Activated T-helper 9 cell treated with anti-CD3 and anti-CD28 coated beads, Interleukin-2, amount 50 U/mL, for 16 hours (primary cell): ENCODE data around the gene BNIP1.
A peak's percentile ranks its signal among the peaks of the same experiment; 100 is the strongest.

ENCODE experiments used
- DNase-seq: peaks from one replicate; pipeline ENCODE4 v3.0.0-alpha.2; 2020; ENCODE audit warnings: low read depth

The BNIP1 gene

DNA sequence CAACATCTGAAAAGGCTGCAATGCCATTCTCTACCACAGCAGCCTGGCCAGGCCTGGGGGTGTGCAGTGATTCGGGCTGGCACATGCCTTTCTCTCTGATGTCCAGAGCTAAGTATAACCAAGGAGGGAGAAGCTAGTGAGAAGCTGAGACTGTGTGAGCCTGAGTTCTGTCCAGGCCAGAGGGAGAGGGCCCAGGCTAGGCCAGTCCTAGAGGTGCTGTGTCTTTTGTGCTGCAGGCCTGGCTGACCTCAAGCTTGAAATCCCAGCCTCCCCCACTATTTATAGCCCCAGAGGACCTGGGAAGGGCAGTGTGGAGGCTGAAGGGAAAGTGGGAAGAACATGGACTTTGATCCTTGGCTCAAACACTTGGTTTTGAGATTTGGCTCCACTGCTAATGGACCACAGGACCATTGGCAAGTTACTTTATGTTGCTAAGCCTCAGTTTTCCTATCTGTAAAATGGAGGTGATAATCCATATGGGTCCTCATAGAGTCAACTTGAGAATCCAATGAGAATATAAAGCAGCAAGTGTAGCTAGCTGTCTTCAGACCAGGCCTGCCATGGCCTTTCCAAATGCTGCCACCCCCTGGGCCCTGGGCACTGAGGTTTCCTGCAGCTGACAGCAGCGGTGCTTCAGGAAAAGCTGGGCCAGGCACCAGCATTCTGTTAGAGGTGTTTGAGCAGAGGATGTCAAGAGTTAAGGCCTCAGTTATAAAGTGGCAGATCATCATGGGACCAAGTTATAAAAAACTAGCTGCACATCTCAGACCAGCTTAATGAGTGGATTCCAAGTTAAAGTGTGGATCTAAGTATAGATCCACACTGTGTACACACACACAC lies 21.1 kb downstream of the BNIP1 start:
- DNase-seq, result no peak

DNA sequence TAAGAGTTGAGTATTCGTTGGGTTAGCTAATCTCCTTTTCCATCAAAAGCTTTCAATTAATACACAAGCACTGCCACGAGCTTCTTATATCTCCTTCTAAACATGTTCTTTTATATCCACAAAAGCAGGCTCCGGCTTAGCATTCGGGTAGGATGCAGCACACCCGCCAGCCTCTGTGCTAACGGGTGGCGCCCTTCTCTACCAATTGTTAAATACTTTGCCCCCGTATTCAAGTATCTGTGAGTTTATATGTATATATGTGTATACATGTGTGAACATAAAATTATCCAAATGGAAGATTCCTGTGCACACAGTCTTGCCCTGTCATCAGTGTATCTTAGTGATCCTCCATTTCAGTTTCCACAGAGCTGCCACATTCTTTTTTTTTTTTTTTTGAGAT lies 27.8 kb downstream of the BNIP1 start:
- no peak for DNase-seq

DNA sequence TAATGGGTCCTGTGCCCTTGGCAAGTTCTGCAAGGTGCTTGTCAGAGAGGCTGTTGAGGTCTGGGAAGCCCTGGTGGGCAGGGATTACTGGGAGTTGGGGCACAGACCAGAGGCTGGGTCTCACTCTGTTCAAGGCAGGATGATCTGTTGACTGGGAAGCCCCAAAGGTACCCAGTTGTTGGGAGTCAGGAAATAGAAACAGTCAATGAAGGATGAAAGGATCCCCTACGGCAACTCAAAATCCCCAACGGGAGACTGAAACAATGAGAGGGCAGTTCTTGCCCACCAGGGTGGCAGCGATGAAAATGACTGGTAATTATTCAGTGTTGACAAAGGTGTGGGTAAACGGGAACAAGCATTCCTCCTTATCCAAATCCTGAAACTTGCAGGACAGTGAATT lies 31.2 kb downstream of the BNIP1 start:
- no peak for DNase-seq

DNA sequence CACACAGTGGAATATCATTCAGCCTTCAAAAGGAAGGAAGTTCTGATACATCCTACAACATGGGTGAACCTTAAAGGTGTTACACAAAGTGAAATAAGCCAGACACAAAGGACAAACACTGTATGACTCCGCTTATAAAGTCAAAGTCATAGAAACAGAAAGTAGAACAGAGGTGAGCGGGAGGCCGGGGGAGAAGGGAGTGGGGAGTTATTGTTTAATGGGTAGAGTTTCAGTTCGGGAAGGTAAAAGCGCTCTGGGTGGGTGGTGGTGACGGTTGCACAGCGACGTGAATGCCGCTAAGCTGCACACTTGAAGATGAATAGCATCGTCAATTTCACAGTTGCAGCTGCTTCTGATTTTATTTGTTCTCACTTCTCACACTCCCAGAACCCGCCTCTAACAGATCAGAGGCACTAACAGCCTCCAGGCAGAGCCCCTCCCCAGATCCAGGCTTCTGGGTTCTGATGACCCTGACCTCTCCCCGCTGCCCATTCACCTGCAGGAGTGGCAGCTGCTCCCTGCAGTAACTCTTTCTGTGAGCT lies 34.1 kb downstream of the BNIP1 start:
- DNase-seq, result peak; percentile 12

DNA sequence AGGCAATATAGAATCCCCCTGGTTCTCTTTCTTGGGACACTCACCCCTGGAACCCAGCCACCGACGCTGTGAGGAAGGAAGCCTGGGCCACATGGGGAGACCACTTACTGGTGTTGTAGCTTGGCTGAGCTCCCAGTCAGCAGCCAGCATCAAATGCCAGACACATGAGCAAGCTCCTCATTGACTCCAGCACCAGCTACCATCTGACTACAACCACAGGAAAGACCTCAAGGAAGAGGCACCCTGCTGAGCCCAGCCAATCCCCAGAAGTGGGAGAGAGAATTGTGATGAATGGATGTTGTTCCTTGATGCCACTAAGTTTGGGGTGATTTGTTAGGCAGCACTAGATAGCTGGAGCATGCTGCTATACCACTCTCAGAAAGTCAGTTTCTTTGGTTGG lies 36.0 kb downstream of the BNIP1 start:
- no peak for DNase-seq

DNA sequence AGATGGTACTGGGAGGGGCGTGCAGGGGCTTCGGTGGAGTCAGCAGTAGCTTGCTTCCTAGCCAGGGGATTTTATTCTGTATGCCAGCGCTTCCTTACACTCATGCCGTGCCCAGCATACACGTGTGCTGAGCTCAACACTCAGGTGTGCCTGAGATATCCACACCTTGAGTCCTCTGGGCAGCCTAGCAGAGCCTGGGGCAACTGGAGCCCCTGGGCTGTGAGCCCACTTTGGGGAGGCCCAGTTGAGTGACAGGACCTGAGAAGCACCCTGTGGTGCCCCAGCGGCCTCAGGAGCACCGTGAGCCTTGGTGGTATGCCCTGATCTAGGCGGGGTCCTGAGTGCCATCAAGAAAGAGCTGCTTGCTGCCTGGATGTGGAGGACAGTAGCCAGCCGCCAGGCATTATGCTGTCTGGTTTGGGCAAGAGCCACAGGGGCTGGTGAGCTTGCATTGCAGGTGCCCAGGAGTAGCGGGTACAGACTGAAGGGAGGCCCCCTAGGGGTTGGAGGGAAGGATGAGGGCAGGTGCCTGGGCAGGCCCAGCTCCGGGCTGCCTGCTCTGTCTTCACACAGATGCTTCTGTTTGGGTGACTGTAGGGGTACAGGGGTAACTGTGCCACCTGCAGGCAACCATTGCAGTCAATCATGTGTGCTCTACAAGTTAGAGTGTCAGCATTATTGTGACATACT lies 42.9 kb downstream of the BNIP1 start:
- DNase-seq, result no peak

DNA sequence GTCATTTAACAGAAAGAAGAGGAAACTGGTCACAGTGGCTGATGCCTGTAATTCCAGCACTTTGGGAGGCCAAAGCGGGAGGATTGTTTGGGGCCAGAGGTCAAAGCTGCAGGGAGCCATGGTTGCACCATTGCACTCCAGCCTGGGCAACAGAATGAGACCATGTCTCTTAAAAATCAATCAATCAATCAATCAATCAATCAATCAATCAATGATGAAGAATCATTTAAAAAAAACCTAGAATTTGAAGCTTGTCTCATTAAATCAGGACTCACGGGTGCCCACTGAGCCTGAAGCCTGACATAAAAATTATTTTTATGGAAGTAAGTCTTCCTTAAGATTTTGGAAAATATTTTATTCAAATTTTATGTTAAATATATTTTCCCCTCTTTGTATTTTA lies 43.9 kb downstream of the BNIP1 start:
- DNase-seq, result no peak

DNA sequence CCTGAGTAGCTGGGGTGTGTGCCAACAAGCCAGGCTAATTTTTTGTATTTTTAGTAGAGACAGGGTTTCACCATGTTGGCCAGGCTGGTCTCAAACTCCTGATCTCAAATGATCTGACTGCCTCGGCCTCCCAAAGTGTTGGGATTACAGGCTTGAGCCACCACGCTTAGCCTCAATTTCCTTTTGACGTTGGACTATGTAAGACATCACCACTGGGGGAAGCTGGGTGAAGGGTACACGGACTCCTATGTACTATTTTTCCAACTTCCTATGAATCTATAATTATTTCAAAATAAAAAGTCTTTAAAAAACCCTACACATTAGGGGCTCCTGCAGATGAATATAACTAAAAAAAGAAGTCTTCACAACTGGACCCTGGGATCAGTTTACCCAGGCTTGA lies 46.7 kb downstream of the BNIP1 start:
- no peak for DNase-seq

DNA sequence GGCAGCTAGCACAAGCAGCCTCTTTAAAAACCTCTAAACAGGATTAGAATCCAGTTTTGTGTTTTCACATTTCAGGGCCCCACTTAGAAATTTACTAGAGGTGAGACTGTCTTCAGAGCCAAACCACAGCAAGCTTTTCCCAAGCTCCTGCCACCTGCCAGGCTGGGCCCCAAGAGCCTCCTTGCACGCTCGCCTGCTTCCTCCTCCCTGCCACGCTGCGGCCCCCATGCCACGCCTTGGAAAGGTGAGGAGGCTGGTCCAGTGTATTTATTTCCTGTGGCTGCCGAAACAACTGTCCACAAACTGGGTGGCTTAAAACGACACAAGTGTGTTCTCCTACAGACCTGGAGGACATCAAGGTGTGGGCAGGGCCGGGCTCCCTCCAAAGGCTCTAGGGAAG lies 47.2 kb downstream of the BNIP1 start:
- no peak for DNase-seq

DNA sequence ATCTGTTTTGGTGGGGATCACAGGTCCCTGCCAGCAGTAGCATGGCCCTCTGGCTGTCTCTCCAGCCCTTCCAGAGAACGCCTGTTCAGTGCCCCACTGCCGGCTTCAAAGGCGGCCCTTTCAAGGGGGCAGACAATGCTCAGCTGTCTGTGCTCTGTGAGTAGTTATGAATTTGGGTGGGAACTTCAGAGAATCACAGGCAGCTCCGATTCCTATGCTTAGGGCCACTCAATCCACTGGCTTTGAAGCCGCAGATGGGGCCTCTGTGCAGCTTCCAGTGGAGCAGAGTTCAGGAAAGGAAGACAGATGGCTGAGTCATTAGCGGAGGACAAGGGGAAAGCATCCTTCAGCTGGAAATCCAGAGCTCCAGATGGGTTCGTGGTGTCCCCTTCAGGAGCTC lies 48.2 kb downstream of the BNIP1 start:
- DNase-seq, result no peak

DNA sequence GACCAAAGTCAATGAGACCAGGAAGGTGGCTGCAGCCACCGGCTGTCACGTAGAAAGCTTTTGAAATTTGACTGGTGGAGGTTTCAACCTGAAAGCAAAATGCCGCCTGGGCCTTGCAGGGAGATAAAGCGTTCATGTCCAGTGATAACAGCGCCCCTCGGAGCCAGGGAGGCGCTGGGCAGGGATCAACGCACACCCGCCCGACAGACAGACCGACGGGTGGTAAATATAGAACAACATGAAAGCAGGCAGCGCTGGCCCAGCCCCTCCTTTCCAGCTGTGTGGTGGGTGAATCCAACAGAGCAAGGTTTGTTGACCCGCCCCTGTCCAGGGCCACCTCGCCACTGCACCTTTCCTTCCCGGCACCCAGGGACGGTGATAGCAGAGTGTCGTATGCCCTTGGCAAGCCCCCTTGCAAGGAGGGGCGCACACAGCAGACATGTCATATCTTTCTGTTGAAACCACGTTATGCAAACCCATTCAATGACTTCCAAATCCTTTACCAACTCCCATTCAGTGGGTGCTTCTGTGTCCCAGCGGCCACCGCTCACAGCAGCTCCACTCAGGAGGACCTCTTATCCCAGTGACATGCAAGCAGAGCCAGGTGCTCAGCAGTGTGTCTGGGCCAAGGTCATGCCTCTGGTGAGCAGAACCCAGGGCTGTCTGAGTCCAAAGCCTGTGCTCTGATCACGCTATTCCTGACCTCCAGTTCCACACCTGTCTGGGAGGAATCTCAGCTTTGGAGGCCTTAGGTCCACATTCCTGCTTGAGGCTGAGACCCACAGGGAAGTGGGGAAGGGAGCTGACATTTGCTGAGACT lies 52.0 kb downstream of the BNIP1 start:
- no peak for DNase-seq

DNA sequence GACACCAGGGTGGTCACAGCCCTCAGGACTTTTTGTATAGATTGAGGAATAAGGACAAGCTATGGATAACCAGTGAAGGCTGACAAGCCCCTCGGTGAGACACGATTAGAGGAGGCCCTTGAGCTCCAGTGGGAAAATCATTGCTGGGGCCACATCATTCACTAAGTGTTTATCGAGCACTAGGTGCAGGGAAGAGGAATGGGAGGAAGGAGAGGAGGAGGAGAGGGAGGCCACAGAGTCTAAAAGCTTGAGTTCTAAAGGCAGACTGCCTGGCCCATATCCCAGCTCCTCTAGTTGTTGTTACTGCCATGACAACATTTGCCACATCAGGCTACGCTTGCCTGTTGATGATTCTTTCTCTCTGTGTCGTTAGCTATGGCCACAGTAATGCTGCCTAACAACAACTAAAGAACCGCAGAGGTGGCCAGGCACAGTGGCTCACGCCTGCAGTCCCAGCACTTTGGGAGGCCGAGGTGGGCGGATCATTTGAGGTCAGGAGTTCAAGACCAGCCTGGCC lies 53.1 kb downstream of the BNIP1 start:
- no peak for DNase-seq

DNA sequence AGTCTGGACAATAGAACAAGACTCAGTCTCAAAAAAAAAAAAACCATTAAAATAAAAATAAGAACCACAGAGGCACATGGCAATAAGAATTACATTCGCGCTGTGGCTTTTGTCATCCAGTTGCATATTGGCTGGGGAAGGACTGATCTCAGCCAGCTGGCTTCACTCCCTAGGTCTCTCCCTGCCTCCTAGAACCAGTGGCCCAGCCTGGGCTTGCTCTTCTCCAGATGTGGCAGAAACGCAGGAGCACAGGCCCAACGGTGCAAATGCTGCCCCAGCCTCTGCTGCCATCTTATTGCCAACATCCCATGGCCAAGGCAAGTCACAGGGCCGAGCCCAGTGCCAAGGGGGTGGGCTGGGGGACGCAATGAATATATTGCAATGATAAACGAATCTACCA lies 53.7 kb downstream of the BNIP1 start:
- no peak for DNase-seq

DNA sequence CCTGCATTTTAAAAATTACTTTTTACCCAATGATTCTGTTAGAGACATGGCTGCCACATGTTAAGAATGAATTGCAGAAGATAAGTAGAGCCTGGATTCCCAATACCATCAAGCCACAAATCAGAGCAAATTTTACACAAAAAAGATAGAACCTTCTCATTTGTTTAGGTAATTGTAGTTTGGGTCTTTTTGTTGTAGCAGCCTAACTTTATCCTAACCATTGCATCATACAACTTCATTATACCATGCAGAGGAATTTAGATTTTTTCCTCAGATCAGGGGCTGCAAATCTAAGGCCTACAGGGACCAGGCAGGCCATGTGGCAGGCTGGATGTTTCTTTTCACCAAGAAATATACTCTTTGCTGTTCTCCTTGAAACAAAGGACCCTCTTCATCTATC lies 56.0 kb downstream of the BNIP1 start:
- no peak for DNase-seq

DNA sequence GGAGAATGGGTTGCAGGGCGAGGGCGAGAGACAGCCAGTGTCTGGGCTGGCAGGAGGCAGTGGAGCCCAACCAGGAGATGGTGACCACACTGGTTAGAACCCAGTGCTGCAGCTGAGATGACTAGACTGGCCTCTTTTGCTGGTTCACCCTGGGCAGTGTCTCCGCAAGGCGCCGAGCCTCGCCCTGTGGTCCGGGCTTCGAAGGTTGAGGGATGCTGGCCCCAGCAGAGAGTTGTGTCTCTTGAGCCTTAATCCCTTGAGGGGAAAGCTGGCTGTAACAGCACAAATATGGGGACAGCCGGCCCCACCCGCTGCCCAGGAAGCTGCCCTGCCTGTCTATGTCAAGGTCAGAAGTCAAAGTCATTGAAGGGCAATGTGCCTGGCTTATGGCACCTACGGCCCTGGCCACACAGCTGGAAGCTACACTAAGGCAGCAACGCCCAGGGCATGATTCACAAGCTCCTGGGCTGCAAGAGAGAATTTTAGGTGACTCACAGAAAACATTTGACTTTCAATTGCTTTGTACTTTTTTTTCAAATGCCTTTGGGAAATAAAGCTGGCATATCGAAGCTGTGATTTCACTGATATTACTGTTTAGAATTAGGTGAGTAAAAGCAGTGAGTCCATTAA lies 57.4 kb downstream of the BNIP1 start:
- no peak for DNase-seq

DNA sequence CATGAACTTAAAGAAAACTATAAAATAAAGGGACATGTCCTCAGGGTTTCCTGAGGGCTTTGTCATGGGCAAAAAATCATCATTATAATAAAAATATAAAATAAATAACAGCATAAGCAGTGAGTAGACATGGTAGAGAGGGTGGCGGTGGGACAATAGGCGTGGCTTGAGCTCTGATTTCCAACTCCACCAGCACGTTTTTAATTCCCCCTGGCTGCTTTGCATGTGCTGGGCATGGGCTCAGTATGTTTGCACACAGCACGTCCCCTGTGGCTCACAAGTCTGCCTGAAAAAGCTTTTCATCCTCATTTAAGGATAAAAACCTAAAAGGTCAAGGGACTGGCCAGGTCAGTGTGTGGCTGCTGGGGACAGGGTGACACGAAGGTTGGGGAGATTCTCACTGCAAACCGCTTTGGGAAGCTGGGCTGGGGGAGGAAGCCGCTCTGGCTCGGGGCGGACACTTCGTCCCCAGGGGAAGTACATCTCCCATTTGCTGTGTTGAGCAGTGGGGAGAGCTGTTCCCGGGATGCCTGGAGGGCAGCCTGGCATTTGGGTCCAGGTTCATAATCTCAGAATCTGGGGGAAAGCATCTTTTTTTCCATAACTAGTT lies 58.0 kb downstream of the BNIP1 start:
- DNase-seq, result no peak

DNA sequence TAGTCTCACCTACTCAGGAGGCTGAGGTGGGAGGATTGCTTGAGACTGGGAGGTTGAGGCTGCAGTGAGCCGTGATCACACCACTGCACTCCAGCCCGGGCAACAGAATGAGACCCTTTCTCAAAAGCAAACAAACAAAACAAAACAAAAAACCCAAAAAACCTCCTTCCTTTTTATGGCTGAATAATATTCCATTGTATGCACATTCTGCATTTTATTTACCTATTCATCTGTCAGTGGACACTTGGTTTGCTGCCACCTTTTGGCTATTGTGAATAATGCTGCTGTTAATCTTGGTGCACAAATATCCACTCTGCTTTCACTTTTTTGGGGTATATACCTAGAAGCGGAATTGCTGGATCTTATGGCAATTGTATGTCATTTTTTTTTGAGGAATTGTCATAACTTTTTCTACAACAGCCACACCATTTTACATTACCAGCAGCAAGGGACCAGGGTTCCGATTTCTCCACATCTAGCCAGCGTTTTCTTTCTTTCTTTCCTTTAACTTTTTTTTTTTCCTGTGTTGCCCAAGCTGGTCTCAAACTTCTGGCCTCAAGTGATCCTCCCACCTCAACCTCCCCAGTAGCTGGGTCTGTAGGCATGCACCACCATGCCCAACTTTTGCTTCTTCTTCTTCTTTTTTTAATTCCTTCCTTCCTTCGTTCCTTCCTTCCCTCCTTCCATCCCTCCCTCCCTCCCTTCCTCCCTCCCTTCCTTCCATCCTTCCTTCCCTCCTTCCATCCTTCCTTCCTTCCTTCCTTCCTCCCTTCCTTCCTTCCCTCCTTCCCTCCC lies 60.1 kb downstream of the BNIP1 start:
- DNase-seq, result no peak

DNA sequence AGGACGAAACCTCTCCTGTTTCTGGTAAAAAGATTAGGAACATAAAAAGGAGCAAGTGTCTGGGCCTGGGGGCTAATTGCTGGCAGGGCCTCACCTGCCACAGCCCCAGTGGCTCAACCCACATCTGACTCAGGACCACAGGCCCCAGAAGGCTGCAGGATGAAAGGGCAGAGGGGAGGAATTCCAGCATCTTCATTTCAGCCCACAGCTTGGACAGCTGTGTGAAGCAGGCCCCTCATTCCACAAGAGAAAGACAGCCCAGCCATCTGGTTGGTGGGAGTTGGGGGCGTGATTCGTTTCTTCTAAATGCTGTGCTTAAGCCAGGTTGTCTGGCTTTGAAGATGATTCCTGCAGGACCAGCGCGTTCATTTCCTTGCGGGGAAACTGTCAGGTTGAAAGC lies 61.6 kb downstream of the BNIP1 start:
- DNase-seq, result no peak

DNA sequence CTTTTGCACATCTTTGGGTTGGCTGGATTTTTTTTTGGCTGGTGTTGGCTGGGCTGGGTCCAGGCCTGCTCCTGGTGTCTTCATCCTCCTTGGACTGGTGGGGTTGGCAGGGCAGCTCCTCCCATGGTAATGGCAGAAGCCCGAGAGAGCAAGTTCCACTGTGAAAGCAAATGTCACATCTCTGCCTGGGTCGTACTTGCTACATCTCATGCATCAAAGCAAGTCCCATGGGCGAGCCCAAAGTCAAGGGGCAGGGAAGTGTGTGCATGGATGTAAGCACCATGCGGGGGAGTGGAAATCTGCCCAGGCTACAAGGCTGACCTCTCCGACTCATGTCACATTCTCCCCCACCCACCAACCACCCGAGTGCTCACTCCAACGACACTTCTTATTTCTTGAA lies 64.0 kb downstream of the BNIP1 start:
- no peak for DNase-seq

DNA sequence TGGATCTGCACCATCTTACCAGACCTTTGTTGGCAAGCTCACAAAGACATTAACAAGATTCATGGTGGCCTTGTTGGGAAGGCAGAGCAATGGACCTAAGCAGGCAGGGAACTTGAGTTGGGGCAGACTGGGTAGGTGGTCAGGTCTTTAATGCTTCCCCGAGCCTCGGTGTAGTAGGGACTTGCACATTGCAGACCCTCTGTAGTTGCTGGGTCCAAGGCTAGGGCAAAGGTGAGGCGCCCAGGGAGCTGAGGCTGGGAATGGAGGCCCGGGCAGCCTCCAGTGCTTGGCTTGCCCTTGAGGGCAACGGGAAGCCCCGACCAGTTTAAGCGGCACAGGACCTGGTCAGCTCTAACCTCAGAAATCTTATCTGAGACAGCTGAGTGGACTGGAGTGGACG lies 66.5 kb downstream of the BNIP1 start:
- DNase-seq, result no peak

DNA sequence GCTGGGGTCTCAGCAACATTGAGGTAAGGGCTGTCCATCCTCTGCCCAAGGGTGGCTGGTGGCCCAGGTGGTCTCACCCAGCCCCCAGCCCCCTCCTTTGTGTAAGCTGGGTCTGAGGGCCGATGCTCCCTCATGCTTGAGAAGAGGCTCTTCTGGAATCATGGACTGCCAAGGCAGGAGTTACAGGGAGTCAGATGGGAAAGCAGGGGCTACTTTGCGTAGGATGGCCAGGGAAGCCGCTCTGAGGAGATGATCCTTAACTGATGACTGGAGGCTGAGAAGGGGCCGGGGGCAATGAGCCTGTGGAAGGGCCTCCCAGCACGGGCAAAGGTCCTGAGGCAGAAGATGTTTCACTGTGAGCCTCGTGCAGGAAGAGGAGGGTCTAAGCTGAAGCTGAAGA lies 67.0 kb downstream of the BNIP1 start:
- DNase-seq, result no peak
